Heart left ventricle (tissue), 16 donors: ENCODE data around the gene RANBP3. TPM values are rescaled to one million over a fixed set of nuclear protein-coding genes. Genes with fewer than 3 reads are reported as not detected.

ENCODE experiments used
- ATAC-seq, 4 donors: fragments of 200-7000 bp; cut with Tn5 transposase; one replicate each; pipeline ENCODE4 v1.9.1; 2020 to 2022; ENCODE audit warnings: moderate library complexity in 4 of 4, mild to moderate bottlenecking in 3 of 4, moderate number of reproducible peaks in 1 of 4
- DNase-seq, 5 donors: peaks; one replicate each; pipeline ENCODE4 v3.0.0-alpha.2; 2020
- H3K27ac ChIP-seq, 12 donors: fragments of 200-600 bp; sonication (generic) in 4 of 12; one replicate each; pipeline versions ENCODE4 v1.5.0 to v1.8.0; 2016 to 2022; ENCODE audit warnings: mild to moderate bottlenecking in 2 of 12
- H3K27me3 ChIP-seq, 9 donors: fragments of 200-600 bp; sonication (generic) in 2 of 9; one replicate each; pipeline versions ENCODE4 v1.5.1 to v1.8.0; 2016 to 2022; ENCODE audit warnings: mild to moderate bottlenecking in 3 of 9
- H3K36me3 ChIP-seq, 9 donors: fragments of 200-600 bp; sonication (generic) in 2 of 9; one replicate each; pipeline versions ENCODE4 v1.5.0 to v1.8.0; 2018 to 2022; ENCODE audit warnings: mild to moderate bottlenecking in 2 of 9
- H3K4me1 ChIP-seq, 12 donors: fragments of 200-600 bp; sonication (generic) in 4 of 12; one replicate each; pipeline versions ENCODE4 v1.5.0 to v1.8.0; 2016 to 2022; ENCODE audit warnings: mild to moderate bottlenecking in 3 of 12
- H3K4me3 ChIP-seq, 12 donors: fragments of 200-600 bp; sonication (generic) in 4 of 12; one replicate each; pipeline versions ENCODE4 v1.5.0 to v1.8.0; 2017 to 2022; ENCODE audit warnings: mild to moderate bottlenecking in 9 of 12, moderate library complexity in 4 of 12
- H3K9me3 ChIP-seq, 12 donors: fragments of 200-600 bp; sonication (generic) in 4 of 12; one replicate each; pipeline versions ENCODE4 v1.5.0 to v1.8.0; 2016 to 2022; ENCODE audit warnings: mild to moderate bottlenecking in 1 of 12
- CTCF ChIP-seq, 12 donors: fragments of 200-600 bp; sonication (generic) in 4 of 12; IDR thresholded peaks; one replicate each; pipeline versions ENCODE4 v1.5.0 to v1.8.0; 2018 to 2022; ENCODE audit warnings: antibody characterized with exemption in 12 of 12, mild to moderate bottlenecking in 5 of 12
- POLR2A ChIP-seq, 2 donors: fragments of 450-650 bp; IDR thresholded peaks; one replicate each; pipeline ENCODE4 v1.6.1; 2017; ENCODE audit warnings: antibody characterized with exemption in 2 of 2, mild to moderate bottlenecking in 2 of 2, moderate library complexity in 2 of 2
- WGBS, 4 donors: extraction: QIAGEN DNeasy Blood & Tissue Kit in 2 of 4; methylation state at CpG; one replicate each; pipeline versions ENCODE4 v1.1.5 to v1.1.7; 2013 to 2018; 5-methylcytosine and 5-hydroxymethylcytosine counted together
- intact Hi-C, 10 donors: fragments of 100-400 bp; cut with DNase I; formaldehyde crosslinking; loops; one replicate each; pipeline versions ENCODE4 v1.11.1 to v1.14.2; 2022
- polyA plus RNA-seq, 2 donors: library from polyadenylated mRNA; stranded (reverse); fragments of 200-250 nt; gene quantifications; one replicate each; pipeline ENCODE4 v1.2.3, GENCODE V29; 2013
- total RNA-seq, 9 donors: library from RNA; depleted of rRNA in 2 of 9; stranded (reverse); fragments of >200 nt in 2 of 9; fragmentation: NEBNext Ultra II Directional in 3 of 9; extraction: Animal tissue kit (Norgen Biotek cat#: 25700) in 3 of 9; gene quantifications; one replicate each; pipeline versions ENCODE4 v1.1.0 to v1.2.4, GENCODE V29; 2016 to 2023
- donor health status: ischemic (EF 13 %, LVEDD 7.1; RV severe dilation, severe dysfunction).
- donor health status: healthy with polysubstance abuse.
- donor health status: DM: no; HTN: yes; CAD: no.
- donor health status: DM: no; HTN: no; CAD: no.
- donor health status: ischemic (EF 25% LVEDD 6.9; RV normal size, moderate dysfunction).
- donor health status: ischemic (EF 25% LVEDD 5.7; RV mildly dilated, moderate dysfunction).
- donor health status: healthy.
- donor health status: DM: yes; HTN: yes; CAD: no.
- donor health status: ischemic (EF 35%, LVEDD 5.7; RV mildly dilated, moderate dysfunction).
- donor health status: nonischemic (EF 11% LVEDD 7.7; RV severe dilation, severe dysfunction).
- donor health status: DM: yes; HTN: yes; CAD: no.
- donor health status: PGD.
- donor health status: ischemic (EF 29% LVEDD 5.4; RV normal size, mild dysfunction).
- donor health status: nonischemic (EF 23%, LVEDD 6.1; RV moderate dilation, normal function).

Gene RANBP3
- total and polyA plus RNA-seq, 11 donors = 29.4 to 80.7 (median 58.0) TPM

- peak; percentile 14 to 46 (median 37) for ATAC-seq
- Histone ChIP-seq H3K4me1 (peaks cover 17 to 98% (median 78%) of the 10 kb centered on the region in 12 donors), H3K4me3 (no peak overlapping the region), H3K9me3 (no peaks in the 10 kb centered on the region), H3K36me3 (peaks cover 0 to 11% (median 0%) of the 10 kb centered on the region in 9 donors), H3K27me3 (no peaks in the 10 kb centered on the region), H3K27ac (peak overlapping the region in 10 of 12 donors; percentile 3 to 86 (median 64))
- 50 to 60% (median 53%) methylated on average over 16 to 18 of the region's 18 CpGs for WGBS, 4 donors
- intact Hi-C loops = loop anchor here in 1 of 10 donors (10.0 kb wide), 1 partner anchor 156 kb away; the partner anchor contains the start of gene NRTN
- DNase-seq = peak; percentile 63 to 77 (median 69)
- no peak for TF ChIP-seq POLR2A (IDR thresholded peaks at IDR 0.05)
- no peak for TF ChIP-seq CTCF (IDR thresholded peaks at IDR 0.05)
These were observed 17.6 kb downstream of the RANBP3 start for GRCh38 chr19:5960005-5961001.

GRCh38 chr19:5959260-5960004, 18.5 kb downstream of the RANBP3 start:
- DNase-seq = peak in 1 of 5 donors; percentile 36
- intact Hi-C loops = loop anchor here in 1 of 10 donors (10.0 kb wide), 1 partner anchor 155 kb away; the partner anchor contains the start of gene NRTN
- Histone ChIP-seq H3K4me3 (no peak overlapping the region), H3K9me3 (no peaks in the 10 kb centered on the region), H3K36me3 (peaks cover 0 to 9% (median 0%) of the 10 kb centered on the region in 9 donors), H3K27ac (peak overlapping the region in 10 of 12 donors; percentile 15 to 86 (median 60)), H3K27me3 (no peaks in the 10 kb centered on the region), H3K4me1 (peaks cover 17 to 100% (median 80%) of the 10 kb centered on the region in 12 donors)
- TF ChIP-seq CTCF (IDR thresholded peaks at IDR 0.05) = no peak
- TF ChIP-seq POLR2A (IDR thresholded peaks at IDR 0.05) = no peak
- WGBS, 4 donors = 63 to 76% (median 73%) methylated on average over 13 to 14 of the region's 14 CpGs
- ATAC-seq = no peak

- H3K4me1 ChIP-seq = peaks cover 19 to 100% (median 82%) of the 10 kb centered on the region in 12 donors
- peak overlapping the region in 7 of 12 donors; percentile 15 to 85 (median 62) for H3K27ac ChIP-seq
- ATAC-seq (no peak), DNase-seq (no peak)
- H3K4me3 ChIP-seq = no peak overlapping the region
- no peaks in the 10 kb centered on the region for H3K9me3 ChIP-seq
- no peaks in the 10 kb centered on the region for H3K27me3 ChIP-seq
- TF ChIP-seq CTCF (IDR thresholded peaks at IDR 0.05) (no peak), POLR2A (IDR thresholded peaks at IDR 0.05) (no peak)
- intact Hi-C loops = no loop called here
- H3K36me3 ChIP-seq = peaks cover 0 to 9% (median 0%) of the 10 kb centered on the region in 9 donors
- 87 to 92% (median 90%) methylated on average over 8 to 10 of the region's 10 CpGs for WGBS, 4 donors
These were observed 19.2 kb downstream of the RANBP3 start for GRCh38 chr19:5958851-5959122.
